IMR-90 (cell line): ENCODE data around the gene SLC16A2. TPM values are rescaled to one million over a fixed set of nuclear protein-coding genes. Genes with fewer than 3 reads are reported as not detected.

Experiments
- ATAC-seq: fragments of 200-7000 bp; cut with Tn5 transposase; 2 replicates; pipeline ENCODE4 v1.9.1; 2020; ENCODE audit warnings: low read depth, mild to moderate bottlenecking, moderate library complexity
- BruUV-seq: library from RNA; stranded (reverse); fragments of 400-500 nt; replicated peaks from 2 replicates; lab custom pipeline; 2021; lab: Mats Ljungman, UMichigan
- CTCF ChIA-PET: fragments of 300-600 bp; formaldehyde crosslinking; extraction: SDS; loops from one replicate; lab custom pipeline; 2021; ENCODE audit warnings: antibody characterized with exemption; lab: Yijun Ruan, JAX
- POLR2A ChIA-PET: fragments of 300-600 bp; sonication (Branson Sonifier 250); formaldehyde crosslinking; loops from one replicate; lab custom pipeline; 2022; ENCODE audit warnings: antibody characterized with exemption; ENCODE audit not compliant: unreplicated experiment; lab: Charles Lee
- DNase-seq: peaks from one replicate; pipeline ENCODE4 v3.0.0; 2013
- H2AFZ ChIP-seq: replicated peaks from 2 replicates; pipeline ENCODE3; 2013; ENCODE audit warnings: low read length, mild to moderate bottlenecking; ENCODE audit not compliant: poor library complexity
- H2AK5ac ChIP-seq: 2 replicates; pipeline ENCODE4 v1.6.1; 2013; ENCODE audit warnings: low read depth, low read length, inconsistent platforms
- H2AK9ac ChIP-seq: replicated peaks from 2 replicates; pipeline ENCODE3; 2013; ENCODE audit warnings: mild to moderate bottlenecking, low read depth, low read length, moderate library complexity; ENCODE audit not compliant: poor library complexity
- H2BK120ac ChIP-seq: 2 replicates; pipeline ENCODE4 v1.6.1; 2013; ENCODE audit warnings: low read depth, low read length, inconsistent platforms
- H2BK15ac ChIP-seq: 3 replicates; pipeline ENCODE4 v1.6.1; 2013; ENCODE audit warnings: low read depth, low read length, inconsistent platforms
- H2BK20ac ChIP-seq: 2 replicates; pipeline ENCODE4 v1.6.1; 2013; ENCODE audit warnings: low read depth, mild to moderate bottlenecking, inconsistent platforms, low read length, moderate library complexity
- H2BK5ac ChIP-seq: 2 replicates; pipeline ENCODE4 v1.6.1; 2013; ENCODE audit warnings: mild to moderate bottlenecking, low read depth, low read length, inconsistent platforms; ENCODE audit not compliant: poor library complexity, severe bottlenecking
- H3K14ac ChIP-seq: replicated peaks from 2 replicates; pipeline ENCODE4 v1.6.1; 2013; ENCODE audit warnings: low read depth, low read length, inconsistent platforms
- H3K18ac ChIP-seq: 2 replicates; pipeline ENCODE4 v1.6.1; 2013; ENCODE audit warnings: low read depth, low read length, control low read depth
- H3K23ac ChIP-seq: 2 replicates; pipeline ENCODE4 v1.6.1; 2013; ENCODE audit warnings: low read depth, low read length, inconsistent platforms
- H3K27ac ChIP-seq: 2 replicates; pipeline ENCODE4 v1.5.1; 2013; ENCODE audit warnings: mild to moderate bottlenecking, control low read depth, low read length; ENCODE audit not compliant: insufficient read depth
- H3K27me3 ChIP-seq: 2 replicates; pipeline ENCODE4 v1.6.1; 2013; ENCODE audit warnings: low read length; ENCODE audit not compliant: control insufficient read depth, insufficient read depth
- H3K36me3 ChIP-seq: 2 replicates; pipeline ENCODE4 v1.6.1; 2013; ENCODE audit warnings: low read length, mixed read lengths; ENCODE audit not compliant: control insufficient read depth, insufficient read depth
- H3K4ac ChIP-seq: 2 replicates; pipeline ENCODE4 v1.6.1; 2013; ENCODE audit warnings: low read depth, low read length, inconsistent platforms
- H3K4me1 ChIP-seq: 2 replicates; pipeline ENCODE4 v1.6.1; 2013; ENCODE audit warnings: low read length, mixed read lengths; ENCODE audit not compliant: control insufficient read depth, insufficient read depth
- H3K4me2 ChIP-seq: 2 replicates; pipeline ENCODE4 v1.6.1; 2013; ENCODE audit warnings: low read depth, mild to moderate bottlenecking, control low read depth, low read length, moderate library complexity
- H3K4me3 ChIP-seq: 2 replicates; pipeline ENCODE4 v1.5.1; 2013; ENCODE audit warnings: low read depth, mild to moderate bottlenecking, control low read depth, low read length, moderate library complexity; ENCODE audit not compliant: insufficient read depth
- H3K56ac ChIP-seq: 2 replicates; pipeline ENCODE4 v1.6.1; 2013; ENCODE audit warnings: low read length, inconsistent platforms; ENCODE audit not compliant: insufficient read depth; ENCODE audit errors: extremely low read depth
- H3K79me1 ChIP-seq, 2 experiments: 2 replicates each; pipeline ENCODE4 v1.6.1; 2013; ENCODE audit warnings: low read length in 2 of 2, inconsistent platforms in 1 of 2, low read depth in 1 of 2
- H3K9ac ChIP-seq: 2 replicates; pipeline ENCODE4 v1.6.1; 2013; ENCODE audit warnings: low read depth, low read length, control low read depth
- H3K9me1 ChIP-seq: 2 replicates; pipeline ENCODE4 v1.6.1; 2013; ENCODE audit warnings: low read length, inconsistent platforms; ENCODE audit not compliant: insufficient read depth
- H3K9me3 ChIP-seq: 2 replicates; pipeline ENCODE4 v1.6.1; 2013; ENCODE audit warnings: low read length; ENCODE audit not compliant: control insufficient read depth, insufficient read depth
- H4K20me1 ChIP-seq: 2 replicates; pipeline ENCODE4 v1.6.1; 2013; ENCODE audit warnings: low read length, inconsistent platforms; ENCODE audit not compliant: insufficient read depth
- H4K5ac ChIP-seq: 2 replicates; pipeline ENCODE4 v1.6.1; 2013; ENCODE audit warnings: mild to moderate bottlenecking, low read depth, low read length, control low read depth
- H4K8ac ChIP-seq, 2 experiments: 2 replicates each; pipeline ENCODE4 v1.6.1; 2013; ENCODE audit warnings: low read depth in 2 of 2, low read length in 2 of 2, control low read depth in 1 of 2, inconsistent platforms in 1 of 2
- H4K91ac ChIP-seq: 2 replicates; pipeline ENCODE4 v1.6.1; 2013; ENCODE audit warnings: low read depth, low read length, inconsistent platforms; ENCODE audit not compliant: insufficient read depth
- BHLHE40 ChIP-seq: fragments of 150-350 bp; IDR thresholded peaks from 2 replicates; pipeline ENCODE4 v1.6.1; 2016; ENCODE audit warnings: mild to moderate bottlenecking, low read depth, low read length
- CEBPB ChIP-seq: IDR thresholded peaks from 2 replicates; pipeline ENCODE4 v1.6.1; 2012; ENCODE audit warnings: low read depth, low read length, improper control_type of control experiment
- CHD1 ChIP-seq: IDR thresholded peaks from 2 replicates; pipeline ENCODE4 v1.6.1; 2012; ENCODE audit warnings: low read depth, low read length, improper control_type of control experiment
- CTCF ChIP-seq: conservative IDR thresholded peaks from 2 replicates; pipeline ENCODE4 v1.5.1; 2012; ENCODE audit warnings: mild to moderate bottlenecking, low read depth, low read length, improper control_type of control experiment
- ELK1 ChIP-seq: fragments of 150-350 bp; IDR thresholded peaks from 2 replicates; pipeline ENCODE4 v1.6.1; 2016; ENCODE audit warnings: low read depth, mild to moderate bottlenecking, low read length, moderate library complexity, borderline replicate concordance
- MAZ ChIP-seq: IDR thresholded peaks from 2 replicates; pipeline ENCODE4 v1.6.1; 2012; ENCODE audit warnings: low read depth, mild to moderate bottlenecking, low read length, improper control_type of control experiment, moderate library complexity, borderline replicate concordance
- POLR2A ChIP-seq: IDR thresholded peaks from 2 replicates; pipeline ENCODE4 v1.6.1; 2012; ENCODE audit warnings: mild to moderate bottlenecking, low read depth, low read length
- RAD21 ChIP-seq: IDR thresholded peaks from 2 replicates; pipeline ENCODE4 v1.6.1; 2012; ENCODE audit warnings: low read length, improper control_type of control experiment
- RCOR1 ChIP-seq: IDR thresholded peaks from 2 replicates; pipeline ENCODE4 v1.6.1; 2012; ENCODE audit warnings: mild to moderate bottlenecking, low read length, improper control_type of control experiment; ENCODE audit not compliant: insufficient replicate concordance
- RFX5 ChIP-seq: IDR thresholded peaks from 2 replicates; pipeline ENCODE4 v1.8.0; 2012; ENCODE audit warnings: low read depth, mild to moderate bottlenecking, low read length, moderate library complexity
- WGBS, 2 experiments: methylation state at CpG; one replicate each; pipeline versions ENCODE4 v1.1.5 to v1.1.7; 2013; ENCODE audit warnings: missing lambda C conversion rate in 2 of 2; ENCODE audit not compliant: insufficient read length in 1 of 2; ENCODE audit errors: extremely low coverage in 2 of 2; 5-methylcytosine and 5-hydroxymethylcytosine counted together
- dilution Hi-C: fragments of 300-500 bp; cut with HindIII; formaldehyde crosslinking; loops from one replicate; pipeline ENCODE4 v1.14.3; 2018; ENCODE audit warnings: low sequenced_read_pairs; ENCODE audit not compliant: unreplicated experiment
- in situ Hi-C: fragments of 300-500 bp; cut with MboI; formaldehyde crosslinking; loops from 3 replicates; pipeline ENCODE4 v1.14.3; 2019; ENCODE audit warnings: low sequenced_read_pairs, inconsistent platforms, mixed read lengths
- intact Hi-C: fragments of 100-400 bp; cut with micrococcal nuclease; formaldehyde crosslinking; loops from 2 replicates; pipeline ENCODE4 v1.10.0; 2022
- polyA plus RNA-seq, 3 experiments: library from polyadenylated mRNA; depleted of rRNA; stranded (reverse); fragments of >200 nt; gene quantifications; 2 replicates each; pipeline ENCODE4 v1.2.3, GENCODE V29; 2012; ENCODE audit warnings: low replicate concordance in 1 of 3
- total RNA-seq: library from RNA; depleted of rRNA; stranded (reverse); fragments of >200 nt; gene quantifications from 2 replicates; pipeline ENCODE4 v1.2.3, GENCODE V29; 2012
- TF ChIP-seq, protein P1 (sequence below): fragments of 150-350 bp; IDR thresholded peaks from 2 replicates; pipeline ENCODE4 v1.6.1; 2017; ENCODE audit warnings: mild to moderate bottlenecking, antibody characterized with exemption, low read length, low read depth

SLC16A2 gene
- total and polyA plus RNA-seq, 2 of the 4 experiments (the other 2 are of a cell fraction) = 6.1 to 23.8 TPM

- Histone ChIP-seq H3K14ac (no peak overlapping the region), H3K18ac (no peak overlapping the region; the same call in 1 of the 2 replicates), H2BK5ac (no peak overlapping the region), H3K56ac (no peak overlapping the region), H3K4me3 (no peak overlapping the region), H2BK20ac (no peak overlapping the region), H3K27me3 (peaks cover 2% of the 10 kb centered on the region; the same call in 1 of the 2 replicates), H3K36me3 (no peaks in the 10 kb centered on the region), H2AK9ac (no peak overlapping the region), H3K9me3 (no peaks in the 10 kb centered on the region), H2AFZ (no peak overlapping the region), H2AK5ac (no peak overlapping the region), H3K23ac (no peak overlapping the region), H3K9me1 (peaks cover 5% of the 10 kb centered on the region; the same call in 1 of the 2 replicates), H4K20me1 (no peaks in the 10 kb centered on the region), H4K91ac (no peak overlapping the region), H2BK120ac (no peak overlapping the region), H3K9ac (no peak overlapping the region), H4K5ac (no peak overlapping the region), H3K4ac (no peak overlapping the region), H3K4me2 (no peak overlapping the region), H3K4me1 (peaks cover 9% of the 10 kb centered on the region), H2BK15ac (no peak overlapping the region), H4K8ac (no peak overlapping the region), H3K79me1 (no peaks in the 10 kb centered on the region), H3K27ac (no peak overlapping the region)
- ChIA-PET CTCF (no interaction called here), POLR2A (no interaction called here)
- dilution Hi-C loops = no loop called here
- in situ Hi-C loops = no loop called here
- WGBS, 2 experiments = 100% methylated on average over 2 of the region's 13 CpGs; no CpG with 5 or more reads in 1 of the 2 experiments
- no TSS peak for BruUV-seq
- DNase-seq = peak; percentile 6
- intact Hi-C loops = loop anchor here (5.0 kb wide), 1 partner anchor 102 kb away; the partner anchor contains the start of gene SLC16A2
- TF ChIP-seq CTCF = no peak
- no peak for TF ChIP-seq CEBPB
- TF ChIP-seq, protein P1, sequence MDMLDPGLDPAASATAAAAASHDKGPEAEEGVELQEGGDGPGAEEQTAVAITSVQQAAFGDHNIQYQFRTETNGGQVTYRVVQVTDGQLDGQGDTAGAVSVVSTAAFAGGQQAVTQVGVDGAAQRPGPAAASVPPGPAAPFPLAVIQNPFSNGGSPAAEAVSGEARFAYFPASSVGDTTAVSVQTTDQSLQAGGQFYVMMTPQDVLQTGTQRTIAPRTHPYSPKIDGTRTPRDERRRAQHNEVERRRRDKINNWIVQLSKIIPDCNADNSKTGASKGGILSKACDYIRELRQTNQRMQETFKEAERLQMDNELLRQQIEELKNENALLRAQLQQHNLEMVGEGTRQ = no peak
- no peak for TF ChIP-seq RCOR1
- no peak for TF ChIP-seq MAZ
- no peak for TF ChIP-seq RFX5
- TF ChIP-seq ELK1 = no peak
- TF ChIP-seq RAD21 = no peak
- no peak for TF ChIP-seq POLR2A
- no peak for TF ChIP-seq BHLHE40
- no peak for TF ChIP-seq CHD1
- no peak for ATAC-seq
Observed at GRCh38 chrX:74523870-74524735, 102.8 kb downstream of the SLC16A2 start.
